ENCODE data around the gene SYNGR2. TPM values are rescaled to one million over a fixed set of nuclear protein-coding genes. Genes with fewer than 3 reads are reported as not detected.

The SYNGR2 gene
- total RNA-seq: 100 to 1,000 TPM in 1 of 5 donors, 10 to 100 TPM in 4; 28.6 to 219 (median 44.9) TPM
- 100 to 1,000 TPM in 1 of 3 donors, 10 to 100 TPM in 2; 36.0 to 151 (median 71.7) TPM for polyA plus RNA-seq
- long read RNA-seq, donor 1, transcript SYNGR2-209 (1 exons, 3,036 nt): minor isoform, 17 of 54 reads
- long read RNA-seq, donor 1, transcript SYNGR2-201 (4 exons, 2,325 nt): major isoform, 30 of 54 reads
- long read RNA-seq, donor 1, partial matches to known transcripts: 0 of 54 reads
- long read RNA-seq, donor 1, other reads (novel, unspliced or antisense): 0 of 54 reads
- long read RNA-seq, donor 2, transcript SYNGR2-204 (3 exons, 2,125 nt): minor isoform, 8 of 87 reads
- long read RNA-seq, donor 2, transcript SYNGR2-201 (4 exons, 2,325 nt): major isoform, 43 of 87 reads
- long read RNA-seq, donor 2, transcript SYNGR2-209 (1 exons, 3,036 nt): minor isoform, 13 of 87 reads
- long read RNA-seq, donor 2, partial matches to known transcripts: 0 of 87 reads
- long read RNA-seq, donor 2, other reads (novel, unspliced or antisense): 21 of 87 reads
- long read RNA-seq, donor 3, transcript SYNGR2-209 (1 exons, 3,036 nt): minor isoform, 6 of 27 reads
- long read RNA-seq, donor 3, transcript SYNGR2-201 (4 exons, 2,325 nt): major isoform, 16 of 27 reads
- long read RNA-seq, donor 3, partial matches to known transcripts: 0 of 27 reads
- long read RNA-seq, donor 3, other reads (novel, unspliced or antisense): 0 of 27 reads
- long read RNA-seq, donor 4, partial matches to known transcripts: 0 of 6 reads
- long read RNA-seq, donor 4, other reads (novel, unspliced or antisense): 0 of 6 reads
- long read RNA-seq, donor 5, transcript SYNGR2-209 (1 exons, 3,036 nt): minor isoform, 8 of 57 reads
- long read RNA-seq, donor 5, transcript SYNGR2-204 (3 exons, 2,125 nt): minor isoform, 7 of 57 reads
- long read RNA-seq, donor 5, transcript SYNGR2-208 (2 exons, 864 nt): minor isoform, 5 of 57 reads
- long read RNA-seq, donor 5, transcript SYNGR2-201 (4 exons, 2,325 nt): major isoform, 35 of 57 reads
- long read RNA-seq, donor 5, partial matches to known transcripts: 0 of 57 reads
- long read RNA-seq, donor 5, other reads (novel, unspliced or antisense): 0 of 57 reads
- long read RNA-seq, donor 6, transcript SYNGR2-209 (1 exons, 3,036 nt): minor isoform, 31 of 140 reads
- long read RNA-seq, donor 6, transcript SYNGR2-204 (3 exons, 2,125 nt): minor isoform, 12 of 140 reads
- long read RNA-seq, donor 6, transcript SYNGR2-208 (2 exons, 864 nt): minor isoform, 5 of 140 reads
- long read RNA-seq, donor 6, transcript SYNGR2-201 (4 exons, 2,325 nt): major isoform, 86 of 140 reads
- long read RNA-seq, donor 6, partial matches to known transcripts: 6 of 140 reads
- long read RNA-seq, donor 6, other reads (novel, unspliced or antisense): 0 of 140 reads
- long read RNA-seq, donor 7, transcript SYNGR2-209 (1 exons, 3,036 nt): minor isoform, 16 of 94 reads
- long read RNA-seq, donor 7, transcript SYNGR2-201 (4 exons, 2,325 nt): major isoform, 54 of 94 reads
- long read RNA-seq, donor 7, transcript SYNGR2-204 (3 exons, 2,125 nt): minor isoform, 13 of 94 reads
- long read RNA-seq, donor 7, partial matches to known transcripts: 6 of 94 reads
- long read RNA-seq, donor 7, other reads (novel, unspliced or antisense): 0 of 94 reads
- long read RNA-seq, donor 8, transcript SYNGR2-203 (3 exons, 1,553 nt): minor isoform, 5 of 70 reads
- long read RNA-seq, donor 8, transcript SYNGR2-209 (1 exons, 3,036 nt): minor isoform, 24 of 70 reads
- long read RNA-seq, donor 8, transcript SYNGR2-201 (4 exons, 2,325 nt): major isoform, 33 of 70 reads
- long read RNA-seq, donor 8, transcript SYNGR2-208 (2 exons, 864 nt): minor isoform, 5 of 70 reads
- long read RNA-seq, donor 8, partial matches to known transcripts: 0 of 70 reads
- long read RNA-seq, donor 8, other reads (novel, unspliced or antisense): 0 of 70 reads
- long read RNA-seq, donor 9, transcript SYNGR2-204 (3 exons, 2,125 nt): minor isoform, 10 of 67 reads
- long read RNA-seq, donor 9, transcript SYNGR2-201 (4 exons, 2,325 nt): minor isoform, 24 of 67 reads
- long read RNA-seq, donor 9, transcript SYNGR2-209 (1 exons, 3,036 nt): major isoform, 25 of 67 reads
- long read RNA-seq, donor 9, transcript SYNGR2-208 (2 exons, 864 nt): minor isoform, 6 of 67 reads
- long read RNA-seq, donor 9, partial matches to known transcripts: 0 of 67 reads
- long read RNA-seq, donor 9, other reads (novel, unspliced or antisense): 0 of 67 reads
- long read RNA-seq, donor 10, transcript SYNGR2-204 (3 exons, 2,125 nt): minor isoform, 5 of 49 reads
- long read RNA-seq, donor 10, transcript SYNGR2-209 (1 exons, 3,036 nt): minor isoform, 11 of 49 reads
- long read RNA-seq, donor 10, transcript SYNGR2-201 (4 exons, 2,325 nt): major isoform, 28 of 49 reads
- long read RNA-seq, donor 10, transcript SYNGR2-203 (3 exons, 1,553 nt): minor isoform, 5 of 49 reads
- long read RNA-seq, donor 10, partial matches to known transcripts: 0 of 49 reads
- long read RNA-seq, donor 10, other reads (novel, unspliced or antisense): 0 of 49 reads

- peak; percentile 92 to 94 for DNase-seq
- WGBS, 5 donors: 1% methylated on average over 30 to 83 of the region's 84 CpGs; no CpG with 5 or more reads in 1 of the 5 donors
- intact Hi-C loops (cut with DNase I; ENCODE audit: low total_unique reads): no loop called here
- Histone ChIP-seq H3K27ac (peak within 1 kb of the TSS; percentile 90 to 97 (median 93)), H3K27me3 (no peaks in the 10 kb centered on the region), H3K9me3 (no peaks in the 10 kb centered on the region), H3K4me1 (peaks cover 43 to 60% (median 56%) of the 10 kb centered on the region in 4 donors), H3K36me3 (peaks cover 6 to 24% (median 21%) of the 10 kb centered on the region in 4 donors), H3K4me3 (peak within 1 kb of the TSS; percentile 73 to 97 (median 92))
- TF ChIP-seq CTCF (IDR thresholded peaks at IDR 0.05) (no peak), POLR2A (IDR thresholded peaks at IDR 0.05) (no peak), POLR2AphosphoS5 (IDR thresholded peaks at IDR 0.05) (peak; percentile 41 to 96 (median 94)), EP300 (IDR thresholded peaks at IDR 0.05) (no peak)
Measured at GRCh38 chr17:78168242-78168902, at the start of gene SYNGR2. Gene SYNGR2, plus strand, starts transcription at chr17:78168581. Its CDS starts 36 bp downstream, at chr17:78168617.

- Histone ChIP-seq H3K9me3 (no peaks in the 10 kb centered on the region), H3K4me1 (peaks cover 5 to 41% (median 14%) of the 10 kb centered on the region in 4 donors), H3K27me3 (no peaks in the 10 kb centered on the region), H3K4me3 (no peak overlapping the region), H3K27ac (no peak overlapping the region), H3K36me3 (peaks cover 4 to 62% (median 35%) of the 10 kb centered on the region in 4 donors)
- TF ChIP-seq POLR2AphosphoS5 (IDR thresholded peaks at IDR 0.05) (no peak), POLR2A (IDR thresholded peaks at IDR 0.05) (no peak), CTCF (IDR thresholded peaks at IDR 0.05) (no peak), EP300 (IDR thresholded peaks at IDR 0.05) (no peak)
- intact Hi-C loops (cut with DNase I; ENCODE audit: low total_unique reads): no loop called here
- 86 to 100% (median 91%) methylated on average over 2 to 14 of the region's 14 CpGs for WGBS, 5 donors
- DNase-seq: no peak
Measured at GRCh38 chr17:78118801-78119241, 49.6 kb upstream of the SYNGR2 start.

Measured in stomach (tissue), 19 donors.